NCI-H2029 treated with DMSO at 0.1 percent for 48 hours (cell line): ENCODE results near the gene FAM120B.

Source experiments
- DNase-seq: peaks from one replicate; lab custom pipeline; 2025; lab: John Stamatoyannopoulos, UW

Gene FAM120B

DNA sequence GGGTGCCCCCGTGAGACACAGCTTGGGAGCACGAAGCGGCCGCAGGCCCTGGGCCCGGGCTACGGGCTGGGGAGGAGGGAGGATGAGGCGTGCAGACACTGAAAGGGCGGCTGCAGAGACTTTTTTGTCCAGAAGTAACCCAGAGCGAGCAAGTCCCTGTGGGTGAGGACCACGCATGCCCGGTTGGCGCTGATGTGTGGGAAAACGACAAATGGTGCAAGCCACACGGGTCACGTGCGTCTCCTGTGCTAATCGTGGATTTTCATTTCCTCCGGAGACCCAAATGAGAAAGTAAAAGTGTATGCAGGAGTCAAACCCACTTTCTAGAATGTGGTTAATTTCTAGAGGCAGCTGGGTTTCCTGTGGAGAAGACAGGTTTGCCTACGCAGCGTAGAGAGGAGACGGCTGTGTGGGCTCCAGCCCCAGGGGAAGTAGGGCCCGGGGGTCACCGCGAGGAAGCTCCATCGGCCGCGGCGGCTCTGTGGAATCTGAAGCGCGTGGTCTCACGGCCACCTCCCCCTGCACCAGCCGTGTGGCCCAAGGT is 34.7 kb upstream of the FAM120B start:
- DNase-seq: no peak

GRCh38 chr6:170272341-170273065 is 34.1 kb upstream of the FAM120B start:
- DNase-seq: no peak

DNA sequence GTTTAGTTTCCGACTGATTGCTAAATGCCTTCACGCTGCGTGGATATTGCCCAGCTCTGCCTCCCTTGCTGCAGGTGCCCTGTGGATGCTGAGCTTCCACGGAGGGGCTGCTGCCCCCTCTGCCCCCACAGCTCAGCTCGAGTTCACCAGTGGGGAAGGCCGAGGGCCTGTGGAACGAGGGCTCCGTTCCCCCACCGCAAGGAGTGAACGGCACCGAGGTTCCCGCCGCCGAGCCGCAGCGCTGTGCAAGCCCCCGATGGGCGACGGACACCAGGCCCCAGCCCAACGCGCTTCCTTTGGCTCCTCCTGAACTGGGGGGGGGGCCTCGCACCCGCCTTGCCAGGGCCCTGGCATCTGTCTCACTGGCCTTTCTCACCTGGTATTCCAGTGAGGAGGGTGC is 33.4 kb upstream of the FAM120B start:
- DNase-seq: no peak

- no peak for DNase-seq
Measured at GRCh38 chr6:170273681-170274080, 32.9 kb upstream of the FAM120B start.

GRCh38 chr6:170274713-170275560 is 31.6 kb upstream of the FAM120B start:
- no peak for DNase-seq

- DNase-seq: no peak
Measured at GRCh38 chr6:170276369-170277057, 30.0 kb upstream of the FAM120B start.

DNA sequence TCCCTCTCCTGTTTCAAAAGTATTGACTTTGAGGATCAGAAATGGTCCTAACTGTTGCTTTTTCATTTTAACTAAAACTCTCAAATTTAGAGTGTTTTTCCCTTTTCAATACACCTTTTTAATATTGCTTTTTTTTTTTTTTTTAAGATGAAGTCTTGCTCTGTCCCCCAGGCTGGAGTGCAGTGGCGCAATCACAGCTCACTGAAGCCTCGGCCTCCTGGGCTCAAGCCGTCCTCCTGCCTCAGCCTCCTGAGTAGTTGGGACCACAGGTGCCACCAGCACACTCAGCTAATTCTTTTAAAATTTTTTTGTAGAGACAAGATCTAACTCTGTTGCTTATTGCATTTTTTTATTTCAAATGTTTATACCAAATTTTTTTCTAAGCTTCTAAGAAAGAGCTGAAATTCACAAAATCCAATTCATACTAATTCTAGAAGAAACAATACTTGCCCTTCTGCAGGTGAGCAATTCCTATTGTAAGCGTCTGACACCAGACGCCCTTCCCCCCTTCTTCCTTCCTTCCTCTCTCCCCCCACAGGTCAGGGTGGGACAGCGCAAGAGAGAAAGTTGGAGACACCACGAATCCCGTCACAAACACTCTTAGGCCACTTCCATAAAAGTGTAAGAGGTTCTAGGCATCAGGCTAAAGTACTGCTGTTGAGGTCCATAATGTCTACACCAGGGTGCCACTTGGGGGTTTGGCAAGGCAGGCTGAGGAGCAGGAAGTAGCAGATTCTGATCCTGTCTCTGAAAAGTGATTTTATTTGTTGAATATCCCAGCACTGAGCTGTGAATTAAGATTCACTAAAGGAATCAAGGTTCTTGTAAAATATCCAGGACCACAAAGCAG is 28.4 kb upstream of the FAM120B start:
- DNase-seq: no peak

- no peak for DNase-seq
Measured at GRCh38 chr6:170278743-170279094, 27.8 kb upstream of the FAM120B start.

GRCh38 chr6:170279426-170279825 is 27.1 kb upstream of the FAM120B start:
- DNase-seq: no peak

- DNase-seq: peak; percentile 97
Measured at GRCh38 chr6:170279977-170280688, 26.4 kb upstream of the FAM120B start.

GRCh38 chr6:170280689-170281045 is 25.9 kb upstream of the FAM120B start:
- DNase-seq: no peak

DNA sequence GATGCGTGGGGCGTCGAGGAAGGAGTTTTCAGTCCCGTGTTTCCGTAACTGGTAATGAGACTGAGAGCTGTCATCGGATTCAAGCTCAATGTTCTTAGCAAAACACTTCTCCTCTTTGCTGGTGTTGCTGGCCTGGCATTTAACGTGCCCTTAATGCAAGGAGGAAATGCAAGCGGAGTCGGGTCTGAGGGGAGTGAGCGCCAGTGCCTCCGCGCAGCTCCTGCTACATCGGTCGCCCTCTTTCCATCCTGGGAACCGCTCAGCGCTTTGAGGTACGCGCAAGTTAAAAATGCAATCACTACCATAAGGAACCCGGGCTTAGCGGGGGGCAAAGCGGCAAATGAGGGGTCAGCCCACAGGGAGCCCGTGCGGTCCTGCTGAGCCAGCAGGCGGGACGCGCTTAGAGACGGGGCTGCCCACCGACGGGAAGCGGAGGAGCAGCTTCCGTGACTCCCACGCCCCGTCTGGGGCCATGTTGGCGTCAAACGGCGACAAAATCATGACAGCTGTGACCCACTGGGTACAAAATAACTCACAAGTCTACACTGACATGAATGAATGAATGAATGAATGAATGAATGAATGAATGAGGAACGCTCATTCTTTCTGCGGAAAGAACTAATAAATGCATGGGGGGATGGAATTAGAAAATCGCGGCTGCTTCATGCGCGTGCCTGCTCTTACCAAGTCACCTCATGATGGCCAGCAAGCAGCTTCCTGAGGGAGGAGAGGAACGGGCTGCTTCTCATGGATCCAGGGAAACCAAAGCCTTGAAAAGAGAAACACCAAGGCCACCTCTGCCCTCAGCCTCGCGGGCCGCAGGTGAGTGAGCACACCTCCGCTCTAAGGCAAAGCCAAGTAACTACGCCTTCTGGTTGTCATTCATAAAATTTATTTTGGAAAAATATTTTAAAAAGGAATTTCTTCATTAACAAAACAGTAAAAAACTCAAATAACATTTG is 24.9 kb upstream of the FAM120B start:
- no peak for DNase-seq

DNA sequence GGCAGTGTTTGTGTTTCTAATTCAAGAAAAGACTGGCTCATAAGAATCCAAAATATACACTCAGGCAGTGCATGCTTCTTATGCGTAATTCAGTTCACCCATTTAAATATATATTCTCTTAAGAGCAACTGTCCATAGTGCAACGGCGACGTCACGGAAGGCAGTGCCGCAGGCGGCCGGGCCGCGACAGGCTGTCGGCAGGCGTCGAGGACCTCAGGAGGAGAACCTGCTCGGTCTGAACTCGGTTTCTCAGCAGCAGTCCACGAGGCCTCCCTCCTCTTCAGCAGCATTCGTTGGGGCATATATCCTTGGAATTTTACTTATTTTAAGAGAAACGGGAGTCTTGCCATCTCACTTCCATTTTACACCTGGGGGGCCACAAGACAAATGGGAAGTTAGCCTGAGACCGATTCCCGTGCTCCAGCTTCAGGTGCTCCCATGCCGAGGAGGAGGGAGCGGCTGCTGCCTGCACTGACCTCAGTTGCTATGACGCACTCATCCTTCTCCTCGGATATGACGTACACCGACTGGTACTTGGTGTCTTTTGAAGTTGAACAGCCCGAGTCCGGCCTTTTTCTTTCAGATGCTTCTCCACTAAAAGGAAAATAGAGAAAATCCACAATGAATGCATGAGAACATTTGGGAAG is 23.9 kb upstream of the FAM120B start:
- DNase-seq: no peak

DNA sequence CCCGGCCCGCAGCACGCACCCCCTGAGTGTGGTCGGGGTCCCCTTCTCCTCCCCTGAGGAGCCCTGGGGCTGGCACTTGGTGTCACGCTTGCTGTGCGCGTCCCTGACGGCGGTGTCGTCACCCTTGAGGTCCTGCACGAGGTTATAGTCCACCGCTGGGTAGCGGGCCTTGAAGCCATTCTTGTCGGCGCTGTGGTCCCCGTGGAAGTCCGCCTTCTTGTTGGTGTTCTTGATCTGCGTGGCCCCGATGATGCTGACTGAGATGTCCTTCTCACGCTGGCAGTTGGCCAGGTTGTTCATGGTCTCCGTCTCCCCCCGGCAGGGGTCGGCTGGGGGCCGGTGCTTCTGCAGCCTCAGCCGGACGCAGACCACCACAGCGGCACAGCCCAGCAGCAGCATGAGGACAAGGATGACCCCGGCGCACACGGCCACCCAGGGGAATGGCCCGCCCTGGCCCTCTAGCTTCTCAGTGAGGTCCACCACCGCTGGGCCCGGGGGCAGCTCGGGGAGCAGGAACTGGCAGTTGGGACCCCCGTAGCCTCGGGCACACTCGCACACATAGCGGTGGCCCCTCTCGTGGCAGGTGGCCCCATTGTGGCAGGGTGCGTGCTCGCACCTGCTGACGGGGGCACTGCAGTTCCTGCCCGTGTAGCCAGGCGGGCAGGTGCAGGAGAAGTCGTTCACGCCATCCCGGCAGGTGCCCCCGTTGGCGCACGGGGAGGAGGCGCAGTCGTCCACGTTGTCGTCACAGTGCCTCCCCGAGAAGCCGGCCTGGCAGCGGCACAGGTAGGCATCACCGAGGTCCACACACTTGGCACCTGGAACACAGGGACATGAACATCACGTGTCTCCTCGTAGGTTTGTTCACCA is 23.1 kb upstream of the FAM120B start:
- no peak for DNase-seq

- no peak for DNase-seq
Measured at GRCh38 chr6:170284126-170284773, 22.3 kb upstream of the FAM120B start.

GRCh38 chr6:170284866-170285469 is 21.6 kb upstream of the FAM120B start:
- DNase-seq: no peak

DNA sequence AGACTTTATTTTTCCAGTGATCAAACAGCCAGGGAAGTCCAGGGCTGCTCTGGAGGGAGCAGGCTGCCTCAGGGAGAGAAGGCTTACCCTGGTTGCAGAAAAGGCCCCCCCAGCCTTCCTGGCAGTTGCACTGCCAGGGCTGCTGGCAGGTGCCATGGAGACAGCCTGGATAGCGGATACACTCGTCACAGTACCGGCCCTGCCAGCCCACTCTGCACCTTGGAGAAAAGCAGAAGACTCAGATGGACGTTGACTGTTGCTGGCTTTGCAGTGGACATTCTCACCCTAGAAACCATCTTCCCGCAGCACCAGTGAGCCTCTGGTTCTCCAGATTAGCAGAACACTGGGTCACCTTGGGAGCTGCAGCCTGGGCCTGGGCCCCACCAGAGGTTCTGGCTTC is 21.1 kb upstream of the FAM120B start:
- no peak for DNase-seq
